ENCODE measurements around the gene CHST7. TPM values are rescaled to one million over a fixed set of nuclear protein-coding genes. Genes with fewer than 3 reads are reported as not detected.

CHST7 gene
- total and polyA plus RNA-seq, 2 of the 13 experiments (the other 11 are each of a cell fraction or from before 2014, with no cell fraction given): 2.4 to 5.2 TPM

DNA sequence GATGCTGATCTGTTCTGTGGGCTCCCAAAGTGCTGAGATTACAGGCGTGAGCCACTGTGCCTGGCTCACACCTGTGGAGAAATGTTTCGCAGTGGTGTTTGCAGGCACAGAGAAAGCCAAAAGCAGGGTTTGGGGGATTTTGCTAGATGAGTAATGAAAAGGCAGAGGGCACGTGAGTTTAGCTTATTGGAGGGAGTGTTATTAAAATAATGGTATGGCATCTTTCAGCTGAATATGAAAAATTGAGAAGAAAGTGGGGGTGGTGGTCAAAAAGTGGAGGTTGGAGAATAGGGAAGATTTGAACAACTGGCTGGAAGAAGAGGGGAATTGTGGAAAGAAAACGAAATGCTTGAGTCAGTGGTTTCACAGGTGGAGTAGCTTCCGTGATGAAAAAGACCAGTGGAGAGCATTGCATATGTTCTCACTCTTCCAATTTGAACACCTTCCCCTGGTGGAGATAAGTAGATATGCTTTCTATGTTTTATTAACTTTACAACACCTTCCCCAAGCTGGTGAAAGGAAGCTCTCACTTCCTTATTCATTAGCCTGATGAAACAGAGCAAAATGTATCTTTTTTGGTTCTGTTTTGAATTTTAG, 1.1 kb upstream of the CHST7 start:
- no TSS peak for BruUV-seq (replicated peaks)

DNA sequence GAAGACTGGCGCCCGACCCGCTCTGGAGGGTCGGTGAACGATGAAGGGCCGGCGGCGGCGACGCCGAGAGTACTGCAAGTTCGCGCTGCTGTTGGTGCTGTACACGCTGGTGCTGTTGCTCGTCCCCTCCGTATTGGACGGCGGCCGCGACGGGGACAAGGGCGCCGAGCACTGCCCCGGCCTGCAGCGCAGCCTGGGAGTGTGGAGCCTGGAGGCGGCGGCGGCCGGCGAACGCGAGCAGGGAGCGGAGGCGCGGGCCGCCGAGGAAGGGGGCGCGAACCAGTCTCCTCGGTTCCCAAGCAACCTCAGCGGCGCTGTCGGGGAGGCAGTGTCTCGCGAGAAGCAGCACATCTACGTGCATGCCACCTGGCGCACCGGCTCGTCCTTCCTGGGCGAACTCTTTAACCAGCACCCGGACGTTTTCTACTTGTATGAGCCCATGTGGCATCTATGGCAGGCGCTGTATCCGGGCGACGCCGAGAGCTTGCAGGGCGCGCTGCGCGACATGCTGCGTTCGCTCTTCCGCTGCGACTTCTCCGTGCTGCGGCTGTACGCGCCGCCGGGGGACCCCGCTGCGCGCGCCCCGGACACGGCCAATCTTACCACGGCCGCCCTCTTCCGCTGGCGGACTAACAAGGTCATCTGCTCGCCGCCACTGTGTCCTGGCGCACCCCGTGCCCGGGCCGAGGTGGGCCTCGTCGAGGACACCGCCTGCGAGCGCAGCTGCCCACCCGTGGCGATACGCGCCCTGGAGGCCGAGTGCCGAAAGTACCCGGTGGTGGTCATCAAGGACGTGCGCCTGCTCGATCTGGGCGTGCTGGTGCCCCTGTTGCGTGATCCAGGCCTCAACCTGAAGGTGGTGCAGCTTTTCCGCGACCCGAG, 568 bp downstream of the CHST7 start:
- peak overlapping the region; percentile 63 to 80 (median 74); a peak in 5 of 6 replicates for H3K4me3 ChIP-seq (replicated peaks in 1 of 3; ENCODE audit: insufficient read depth in 1 of 3, low read depth in 2 of 3, low read length in 3 of 3)
- FAIRE-seq (no peak), ATAC-seq (peak; percentile 73), DNase-seq (ENCODE audit: low spot score) (peak; percentile 53)
- no peaks in the 10 kb centered on the region for H3K27me3 ChIP-seq (ENCODE audit: control insufficient read depth in 1 of 2, insufficient read depth in 2 of 2, low read length in 2 of 2)
- in situ Hi-C loops (cut with HindIII; ENCODE audit: extremely low pct_ligation_motif_present, low pct_unique_long_range_greater_than_20kb): no loop called here
- ChIA-PET POLR2A (no interaction called here), CTCF (ENCODE audit: low intra/inter-chr PET ratio, low total read pairs) (interaction anchor here (0.9 kb wide), 1 partner anchor 112 kb away, joined by 3 read pairs; no protein-coding TSS in a partner anchor)
- no peak overlapping the region for H2AFZ ChIP-seq (ENCODE audit: low read length)
- no peaks in the 10 kb centered on the region; a peak in 1 of 5 replicates for H3K36me3 ChIP-seq (replicated peaks in 1 of 2; ENCODE audit: control insufficient read depth in 1 of 2, insufficient read depth in 2 of 2, low read length in 2 of 2)
- H3K27ac ChIP-seq (ENCODE audit: extremely low read length, insufficient read depth, low read length): peak overlapping the region; percentile 71
- peak overlapping the region; percentile 62 for H3K9ac ChIP-seq (ENCODE audit: insufficient read depth, low read depth, low read length)
- H3K79me2 ChIP-seq (ENCODE audit: insufficient read depth, low read length): peaks cover 14% of the 10 kb centered on the region
- no peaks in the 10 kb centered on the region for H4K20me1 ChIP-seq (ENCODE audit: insufficient read depth, low read length)
- intact Hi-C loops (cut with micrococcal nuclease; ENCODE audit: unreplicated experiment): loop anchor here (5.0 kb wide), 1 partner anchor 68 kb away; no protein-coding TSS in a partner anchor
- no peaks in the 10 kb centered on the region for H3K9me3 ChIP-seq (ENCODE audit: low read length)
- BruUV-seq (replicated peaks): TSS peak; percentile 41
- peaks cover 49% of the 10 kb centered on the region for H3K4me1 ChIP-seq (ENCODE audit: insufficient read depth, low read length)
- H3K4me2 ChIP-seq (ENCODE audit: low read depth, low read length): peak overlapping the region; percentile 82
- 0% methylated on average over 1 of the region's 107 CpGs for WGBS (ENCODE audit: low lambda C conversion rate)
- TF ChIP-seq EED (CRISPR knock-in tag; IDR thresholded peaks at IDR 0.05): no peak
- TF ChIP-seq, protein P1, sequence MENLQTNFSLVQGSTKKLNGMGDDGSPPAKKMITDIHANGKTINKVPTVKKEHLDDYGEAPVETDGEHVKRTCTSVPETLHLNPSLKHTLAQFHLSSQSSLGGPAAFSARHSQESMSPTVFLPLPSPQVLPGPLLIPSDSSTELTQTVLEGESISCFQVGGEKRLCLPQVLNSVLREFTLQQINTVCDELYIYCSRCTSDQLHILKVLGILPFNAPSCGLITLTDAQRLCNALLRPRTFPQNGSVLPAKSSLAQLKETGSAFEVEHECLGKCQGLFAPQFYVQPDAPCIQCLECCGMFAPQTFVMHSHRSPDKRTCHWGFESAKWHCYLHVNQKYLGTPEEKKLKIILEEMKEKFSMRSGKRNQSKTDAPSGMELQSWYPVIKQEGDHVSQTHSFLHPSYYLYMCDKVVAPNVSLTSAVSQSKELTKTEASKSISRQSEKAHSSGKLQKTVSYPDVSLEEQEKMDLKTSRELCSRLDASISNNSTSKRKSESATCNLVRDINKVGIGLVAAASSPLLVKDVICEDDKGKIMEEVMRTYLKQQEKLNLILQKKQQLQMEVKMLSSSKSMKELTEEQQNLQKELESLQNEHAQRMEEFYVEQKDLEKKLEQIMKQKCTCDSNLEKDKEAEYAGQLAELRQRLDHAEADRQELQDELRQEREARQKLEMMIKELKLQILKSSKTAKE (CRISPR knock-in tag; IDR thresholded peaks at IDR 0.05; ENCODE audit: borderline replicate concordance): no peak
- TF ChIP-seq HNRNPLL (IDR thresholded peaks at IDR 0.05; ENCODE audit: low read depth, low read length, poor library complexity, severe bottlenecking): peak; percentile 58
- peak; percentile 71 for TF ChIP-seq ZFX (CRISPR knock-in tag; IDR thresholded peaks at IDR 0.05; ENCODE audit: low read depth)
- TF ChIP-seq ZFYVE20 (CRISPR knock-in tag; IDR thresholded peaks at IDR 0.05; ENCODE audit: borderline replicate concordance, low read depth): 0 out of 2 replicates have a peak, but pooled peaks have one; percentile 62
- TF ChIP-seq ZFY (CRISPR knock-in tag; IDR thresholded peaks at IDR 0.05): peak; percentile 68; the same call in 1 of the 2 replicates
- peak; percentile 75; the same call in 1 of the 2 replicates for TF ChIP-seq ZNF607 (CRISPR knock-in tag; IDR thresholded peaks at IDR 0.05; ENCODE audit: borderline replicate concordance)
- no peak for TF ChIP-seq PHF21A (CRISPR knock-in tag; IDR thresholded peaks at IDR 0.05)
- TF ChIP-seq SOX13 (IDR thresholded peaks at IDR 0.05): no peak
- peak in 1 of 2 experiments; percentile 5; a peak in 1 of 4 replicates for TF ChIP-seq SOX13 (CRISPR knock-in tag; conservative IDR thresholded peaks at IDR 0.05 in 1 of 2, IDR thresholded peaks at IDR 0.05 in 1 of 2)

More for the DNA sequence above, 1.1 kb upstream of the CHST7 start:
- TF ChIP-seq FOXJ3 (CRISPR knock-in tag; IDR thresholded peaks at IDR 0.05; ENCODE audit: borderline replicate concordance) (no peak), TEAD2 (CRISPR knock-in tag; IDR thresholded peaks at IDR 0.05) (no peak), SNAI1 (CRISPR knock-in tag; IDR thresholded peaks at IDR 0.05; ENCODE audit: borderline replicate concordance) (no peak), ZNF12 (CRISPR knock-in tag; IDR thresholded peaks at IDR 0.05) (0 out of 2 replicates have a peak, but pooled peaks have one; percentile 13)
- FAIRE-seq (no peak), DNase-seq (ENCODE audit: low spot score) (no peak), ATAC-seq (no peak)
- Histone ChIP-seq H3K27me3 (ENCODE audit: control insufficient read depth in 1 of 2, insufficient read depth in 2 of 2, low read length in 2 of 2) (no peaks in the 10 kb centered on the region), H2AFZ (ENCODE audit: low read length) (peak overlapping the region; percentile 83), H3K36me3 (replicated peaks in 1 of 2; ENCODE audit: control insufficient read depth in 1 of 2, insufficient read depth in 2 of 2, low read length in 2 of 2) (no peaks in the 10 kb centered on the region), H3K4me2 (ENCODE audit: low read depth, low read length) (peak overlapping the region; percentile 82), H3K27ac (ENCODE audit: extremely low read length, insufficient read depth, low read length) (no peak overlapping the region), H3K4me3 (replicated peaks in 1 of 3; ENCODE audit: insufficient read depth in 1 of 3, low read depth in 2 of 3, low read length in 3 of 3) (peak overlapping the region in 1 of 3 experiments; percentile 63; a peak in 2 of 6 replicates), H3K79me2 (ENCODE audit: insufficient read depth, low read length) (peaks cover 14% of the 10 kb centered on the region), H4K20me1 (ENCODE audit: insufficient read depth, low read length) (no peaks in the 10 kb centered on the region), H3K4me1 (ENCODE audit: insufficient read depth, low read length) (peaks cover 39% of the 10 kb centered on the region), H3K9ac (ENCODE audit: insufficient read depth, low read depth, low read length) (no peak overlapping the region), H3K9me3 (ENCODE audit: low read length) (no peaks in the 10 kb centered on the region)
- in situ Hi-C loops (cut with HindIII; ENCODE audit: extremely low pct_ligation_motif_present, low pct_unique_long_range_greater_than_20kb) (no loop called here), intact Hi-C loops (cut with micrococcal nuclease; ENCODE audit: unreplicated experiment) (loop anchor here (5.0 kb wide), 1 partner anchor 70 kb away; no protein-coding TSS in a partner anchor)
- ChIA-PET POLR2A (no interaction called here), CTCF (ENCODE audit: low intra/inter-chr PET ratio, low total read pairs) (interaction anchor here (1.0 kb wide), 1 partner anchor 18 kb away, joined by 3 read pairs; no protein-coding TSS in a partner anchor)
- WGBS (ENCODE audit: low lambda C conversion rate): 68% methylated on average over 5 of the region's 5 CpGs

Data from HepG2 (cell line).